Measurements from ENCODE around the gene ZC3H4. TPM values are rescaled to one million over a fixed set of nuclear protein-coding genes. Genes with fewer than 3 reads are reported as not detected.

Gene ZC3H4
- total and polyA plus RNA-seq, 2 experiments from 2014 or later, result 26.7 to 36.9 TPM

- peaks cover 2% of the 10 kb centered on the region; the same call in 1 of the 2 replicates for H3F3A ChIP-seq (replicated peaks; ENCODE audit: low read depth)
- no peak overlapping the region for H2AFZ ChIP-seq
- Mint-ChIP-seq H3K4me3 (no peak overlapping the region; the same call in 2 of the 3 replicates), H3K27me3 (ENCODE audit: insufficient read depth, low read depth, poor library complexity) (peaks cover 23% of the 10 kb centered on the region), H3K9me3 (no peaks in the 10 kb centered on the region), H3K27ac (no peak overlapping the region), H3K4me1 (no peaks in the 10 kb centered on the region; the same call in 2 of the 3 replicates), H3K36me3 (ENCODE audit: low read depth) (peaks cover 72% of the 10 kb centered on the region)
- no peak overlapping the region for H3K4me3 ChIP-seq
- H4K20me1 ChIP-seq (replicated peaks; ENCODE audit: insufficient read depth), result peaks cover 44% of the 10 kb centered on the region
- H3K27ac ChIP-seq (ENCODE audit: low read depth), result no peak overlapping the region
- no peak overlapping the region for H3K4me2 ChIP-seq
- peaks cover 6% of the 10 kb centered on the region; the same call in 1 of the 2 replicates for H3K36me3 ChIP-seq (ENCODE audit: insufficient read depth)
- ATAC-seq, result no peak
- no peaks in the 10 kb centered on the region for H3K4me1 ChIP-seq (ENCODE audit: insufficient read depth)
- H3K9me2 ChIP-seq (ENCODE audit: insufficient read depth), result no peaks in the 10 kb centered on the region
- peaks cover 24% of the 10 kb centered on the region for H3K79me2 ChIP-seq (replicated peaks; ENCODE audit: insufficient read depth)
- DNase-seq (ENCODE audit: low spot score), result no peak
- TF ChIP-seq ZNF114 (CRISPR knock-in tag; IDR thresholded peaks at IDR 0.05) (no peak), STAT1 (IDR thresholded peaks at IDR 0.05; ENCODE audit: unreplicated experiment) (no peak)
- TF ChIP-seq, protein P1, sequence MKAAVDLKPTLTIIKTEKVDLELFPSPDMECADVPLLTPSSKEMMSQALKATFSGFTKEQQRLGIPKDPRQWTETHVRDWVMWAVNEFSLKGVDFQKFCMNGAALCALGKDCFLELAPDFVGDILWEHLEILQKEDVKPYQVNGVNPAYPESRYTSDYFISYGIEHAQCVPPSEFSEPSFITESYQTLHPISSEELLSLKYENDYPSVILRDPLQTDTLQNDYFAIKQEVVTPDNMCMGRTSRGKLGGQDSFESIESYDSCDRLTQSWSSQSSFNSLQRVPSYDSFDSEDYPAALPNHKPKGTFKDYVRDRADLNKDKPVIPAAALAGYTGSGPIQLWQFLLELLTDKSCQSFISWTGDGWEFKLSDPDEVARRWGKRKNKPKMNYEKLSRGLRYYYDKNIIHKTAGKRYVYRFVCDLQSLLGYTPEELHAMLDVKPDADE (IDR thresholded peaks at IDR 0.05), result no peak
- no peaks in the 10 kb centered on the region for H3K27me3 ChIP-seq (ENCODE audit: insufficient read depth)
Observed at GRCh38 chr19:47072323-47072722, 41.3 kb downstream of the ZC3H4 start.

GRCh38 chr19:47071731-47072130 is 41.8 kb downstream of the ZC3H4 start:
- H4K20me1 ChIP-seq (replicated peaks; ENCODE audit: insufficient read depth), result peaks cover 44% of the 10 kb centered on the region

More at GRCh38 chr19:47071731-47072130, 41.8 kb downstream of the ZC3H4 start:
- Mint-ChIP-seq H3K36me3 (ENCODE audit: low read depth) (peaks cover 66% of the 10 kb centered on the region), H3K9me3 (no peaks in the 10 kb centered on the region), H3K4me3 (no peak overlapping the region), H3K4me1 (no peaks in the 10 kb centered on the region; the same call in 2 of the 3 replicates), H3K27ac (no peak overlapping the region), H3K27me3 (ENCODE audit: insufficient read depth, low read depth, poor library complexity) (peaks cover 23% of the 10 kb centered on the region)
- DNase-seq (ENCODE audit: low spot score) (no peak), ATAC-seq (no peak; the same call in 2 of the 3 replicates)
- H3K4me3 ChIP-seq, result no peak overlapping the region
- H3K9me2 ChIP-seq (ENCODE audit: insufficient read depth), result no peaks in the 10 kb centered on the region
- H2AFZ ChIP-seq, result no peak overlapping the region
- 0 out of 2 replicates have a peak overlapping the region, but pooled peaks have one; percentile 26 for H3K27ac ChIP-seq (ENCODE audit: low read depth)
- no peak for TF ChIP-seq CREB1 (CRISPR knock-in tag; IDR thresholded peaks at IDR 0.05; ENCODE audit: low read depth)
- TF ChIP-seq, protein P2, sequence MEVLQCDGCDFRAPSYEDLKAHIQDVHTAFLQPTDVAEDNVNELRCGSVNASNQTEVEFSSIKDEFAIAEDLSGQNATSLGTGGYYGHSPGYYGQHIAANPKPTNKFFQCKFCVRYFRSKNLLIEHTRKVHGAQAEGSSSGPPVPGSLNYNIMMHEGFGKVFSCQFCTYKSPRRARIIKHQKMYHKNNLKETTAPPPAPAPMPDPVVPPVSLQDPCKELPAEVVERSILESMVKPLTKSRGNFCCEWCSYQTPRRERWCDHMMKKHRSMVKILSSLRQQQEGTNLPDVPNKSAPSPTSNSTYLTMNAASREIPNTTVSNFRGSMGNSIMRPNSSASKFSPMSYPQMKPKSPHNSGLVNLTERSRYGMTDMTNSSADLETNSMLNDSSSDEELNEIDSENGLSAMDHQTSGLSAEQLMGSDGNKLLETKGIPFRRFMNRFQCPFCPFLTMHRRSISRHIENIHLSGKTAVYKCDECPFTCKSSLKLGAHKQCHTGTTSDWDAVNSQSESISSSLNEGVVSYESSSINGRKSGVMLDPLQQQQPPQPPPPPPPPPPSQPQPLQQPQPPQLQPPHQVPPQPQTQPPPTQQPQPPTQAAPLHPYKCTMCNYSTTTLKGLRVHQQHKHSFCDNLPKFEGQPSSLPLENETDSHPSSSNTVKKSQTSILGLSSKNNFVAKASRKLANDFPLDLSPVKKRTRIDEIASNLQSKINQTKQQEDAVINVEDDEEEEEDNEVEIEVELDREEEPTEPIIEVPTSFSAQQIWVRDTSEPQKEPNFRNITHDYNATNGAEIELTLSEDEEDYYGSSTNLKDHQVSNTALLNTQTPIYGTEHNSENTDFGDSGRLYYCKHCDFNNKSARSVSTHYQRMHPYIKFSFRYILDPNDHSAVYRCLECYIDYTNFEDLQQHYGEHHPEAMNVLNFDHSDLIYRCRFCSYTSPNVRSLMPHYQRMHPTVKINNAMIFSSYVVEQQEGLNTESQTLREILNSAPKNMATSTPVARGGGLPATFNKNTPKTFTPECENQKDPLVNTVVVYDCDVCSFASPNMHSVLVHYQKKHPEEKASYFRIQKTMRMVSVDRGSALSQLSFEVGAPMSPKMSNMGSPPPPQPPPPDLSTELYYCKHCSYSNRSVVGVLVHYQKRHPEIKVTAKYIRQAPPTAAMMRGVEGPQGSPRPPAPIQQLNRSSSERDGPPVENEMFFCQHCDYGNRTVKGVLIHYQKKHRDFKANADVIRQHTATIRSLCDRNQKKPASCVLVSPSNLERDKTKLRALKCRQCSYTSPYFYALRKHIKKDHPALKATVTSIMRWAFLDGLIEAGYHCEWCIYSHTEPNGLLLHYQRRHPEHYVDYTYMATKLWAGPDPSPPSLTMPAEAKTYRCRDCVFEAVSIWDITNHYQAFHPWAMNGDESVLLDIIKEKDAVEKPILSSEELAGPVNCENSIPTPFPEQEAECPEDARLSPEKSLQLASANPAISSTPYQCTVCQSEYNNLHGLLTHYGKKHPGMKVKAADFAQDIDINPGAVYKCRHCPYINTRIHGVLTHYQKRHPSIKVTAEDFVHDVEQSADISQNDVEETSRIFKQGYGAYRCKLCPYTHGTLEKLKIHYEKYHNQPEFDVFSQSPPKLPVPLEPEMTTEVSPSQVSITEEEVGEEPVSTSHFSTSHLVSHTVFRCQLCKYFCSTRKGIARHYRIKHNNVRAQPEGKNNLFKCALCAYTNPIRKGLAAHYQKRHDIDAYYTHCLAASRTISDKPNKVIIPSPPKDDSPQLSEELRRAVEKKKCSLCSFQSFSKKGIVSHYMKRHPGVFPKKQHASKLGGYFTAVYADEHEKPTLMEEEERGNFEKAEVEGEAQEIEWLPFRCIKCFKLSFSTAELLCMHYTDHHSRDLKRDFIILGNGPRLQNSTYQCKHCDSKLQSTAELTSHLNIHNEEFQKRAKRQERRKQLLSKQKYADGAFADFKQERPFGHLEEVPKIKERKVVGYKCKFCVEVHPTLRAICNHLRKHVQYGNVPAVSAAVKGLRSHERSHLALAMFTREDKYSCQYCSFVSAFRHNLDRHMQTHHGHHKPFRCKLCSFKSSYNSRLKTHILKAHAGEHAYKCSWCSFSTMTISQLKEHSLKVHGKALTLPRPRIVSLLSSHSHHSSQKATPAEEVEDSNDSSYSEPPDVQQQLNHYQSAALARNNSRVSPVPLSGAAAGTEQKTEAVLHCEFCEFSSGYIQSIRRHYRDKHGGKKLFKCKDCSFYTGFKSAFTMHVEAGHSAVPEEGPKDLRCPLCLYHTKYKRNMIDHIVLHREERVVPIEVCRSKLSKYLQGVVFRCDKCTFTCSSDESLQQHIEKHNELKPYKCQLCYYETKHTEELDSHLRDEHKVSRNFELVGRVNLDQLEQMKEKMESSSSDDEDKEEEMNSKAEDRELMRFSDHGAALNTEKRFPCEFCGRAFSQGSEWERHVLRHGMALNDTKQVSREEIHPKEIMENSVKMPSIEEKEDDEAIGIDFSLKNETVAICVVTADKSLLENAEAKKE (CRISPR knock-in tag; IDR thresholded peaks at IDR 0.05), result no peak
- no peak for TF ChIP-seq NANOG (IDR thresholded peaks at IDR 0.05; ENCODE audit: borderline replicate concordance)
- peaks cover 22% of the 10 kb centered on the region for H3K79me2 ChIP-seq (replicated peaks; ENCODE audit: insufficient read depth)
- H3K4me1 ChIP-seq (ENCODE audit: insufficient read depth), result no peaks in the 10 kb centered on the region
- H3F3A ChIP-seq (replicated peaks; ENCODE audit: low read depth), result peaks cover 2% of the 10 kb centered on the region; the same call in 1 of the 2 replicates
- H3K36me3 ChIP-seq (ENCODE audit: insufficient read depth), result peaks cover 6% of the 10 kb centered on the region; the same call in 1 of the 2 replicates
- H3K4me2 ChIP-seq, result no peak overlapping the region
- H3K27me3 ChIP-seq (ENCODE audit: insufficient read depth), result no peaks in the 10 kb centered on the region
